Measurements from ENCODE around the gene ANKFN1.

DNA sequence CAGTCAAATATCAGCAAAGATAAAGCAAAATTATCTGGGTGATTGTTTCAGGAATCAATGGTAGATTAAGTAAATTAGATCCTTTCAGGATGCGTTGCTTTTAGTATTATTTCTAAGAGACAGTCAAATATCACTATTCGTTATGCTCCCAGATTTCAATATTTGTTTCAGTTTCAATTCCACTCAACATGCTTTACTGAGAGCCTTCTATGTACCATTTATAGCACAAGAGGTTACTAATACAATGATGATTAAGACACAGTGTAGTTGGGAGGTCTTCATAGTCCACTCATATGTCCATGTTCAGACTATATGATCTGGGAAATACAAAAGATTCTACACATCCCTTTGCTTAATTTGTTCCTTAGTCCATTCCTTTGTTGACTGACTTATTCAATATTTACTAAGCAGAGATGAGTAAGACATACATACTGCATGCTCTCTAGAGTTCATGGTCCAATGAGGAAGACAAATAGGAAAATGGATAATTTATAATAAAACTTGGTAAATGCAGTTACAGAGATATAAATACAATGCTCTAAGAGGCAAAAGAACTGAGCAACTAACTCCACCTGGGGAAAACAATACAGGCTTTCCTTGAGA is 352.0 kb downstream of the ANKFN1 start:
- TF ChIP-seq POLR2A (IDR thresholded peaks at IDR 0.05; ENCODE audit: low read depth, low read length) = no peak
- TF ChIP-seq ASH2L (IDR thresholded peaks at IDR 0.05; ENCODE audit: borderline replicate concordance, low read depth) = no peak
- TF ChIP-seq, protein P1, sequence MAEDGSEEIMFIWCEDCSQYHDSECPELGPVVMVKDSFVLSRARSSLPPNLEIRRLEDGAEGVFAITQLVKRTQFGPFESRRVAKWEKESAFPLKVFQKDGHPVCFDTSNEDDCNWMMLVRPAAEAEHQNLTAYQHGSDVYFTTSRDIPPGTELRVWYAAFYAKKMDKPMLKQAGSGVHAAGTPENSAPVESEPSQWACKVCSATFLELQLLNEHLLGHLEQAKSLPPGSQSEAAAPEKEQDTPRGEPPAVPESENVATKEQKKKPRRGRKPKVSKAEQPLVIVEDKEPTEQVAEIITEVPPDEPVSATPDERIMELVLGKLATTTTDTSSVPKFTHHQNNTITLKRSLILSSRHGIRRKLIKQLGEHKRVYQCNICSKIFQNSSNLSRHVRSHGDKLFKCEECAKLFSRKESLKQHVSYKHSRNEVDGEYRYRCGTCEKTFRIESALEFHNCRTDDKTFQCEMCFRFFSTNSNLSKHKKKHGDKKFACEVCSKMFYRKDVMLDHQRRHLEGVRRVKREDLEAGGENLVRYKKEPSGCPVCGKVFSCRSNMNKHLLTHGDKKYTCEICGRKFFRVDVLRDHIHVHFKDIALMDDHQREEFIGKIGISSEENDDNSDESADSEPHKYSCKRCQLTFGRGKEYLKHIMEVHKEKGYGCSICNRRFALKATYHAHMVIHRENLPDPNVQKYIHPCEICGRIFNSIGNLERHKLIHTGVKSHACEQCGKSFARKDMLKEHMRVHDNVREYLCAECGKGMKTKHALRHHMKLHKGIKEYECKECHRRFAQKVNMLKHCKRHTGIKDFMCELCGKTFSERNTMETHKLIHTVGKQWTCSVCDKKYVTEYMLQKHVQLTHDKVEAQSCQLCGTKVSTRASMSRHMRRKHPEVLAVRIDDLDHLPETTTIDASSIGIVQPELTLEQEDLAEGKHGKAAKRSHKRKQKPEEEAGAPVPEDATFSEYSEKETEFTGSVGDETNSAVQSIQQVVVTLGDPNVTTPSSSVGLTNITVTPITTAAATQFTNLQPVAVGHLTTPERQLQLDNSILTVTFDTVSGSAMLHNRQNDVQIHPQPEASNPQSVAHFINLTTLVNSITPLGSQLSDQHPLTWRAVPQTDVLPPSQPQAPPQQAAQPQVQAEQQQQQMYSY (CRISPR knock-in tag; IDR thresholded peaks at IDR 0.05) = no peak
- no peak for TF ChIP-seq EZH2 (IDR thresholded peaks at IDR 0.05; ENCODE audit: borderline replicate concordance, control insufficient read depth, low read depth, low read length)
- TF ChIP-seq, protein P2, sequence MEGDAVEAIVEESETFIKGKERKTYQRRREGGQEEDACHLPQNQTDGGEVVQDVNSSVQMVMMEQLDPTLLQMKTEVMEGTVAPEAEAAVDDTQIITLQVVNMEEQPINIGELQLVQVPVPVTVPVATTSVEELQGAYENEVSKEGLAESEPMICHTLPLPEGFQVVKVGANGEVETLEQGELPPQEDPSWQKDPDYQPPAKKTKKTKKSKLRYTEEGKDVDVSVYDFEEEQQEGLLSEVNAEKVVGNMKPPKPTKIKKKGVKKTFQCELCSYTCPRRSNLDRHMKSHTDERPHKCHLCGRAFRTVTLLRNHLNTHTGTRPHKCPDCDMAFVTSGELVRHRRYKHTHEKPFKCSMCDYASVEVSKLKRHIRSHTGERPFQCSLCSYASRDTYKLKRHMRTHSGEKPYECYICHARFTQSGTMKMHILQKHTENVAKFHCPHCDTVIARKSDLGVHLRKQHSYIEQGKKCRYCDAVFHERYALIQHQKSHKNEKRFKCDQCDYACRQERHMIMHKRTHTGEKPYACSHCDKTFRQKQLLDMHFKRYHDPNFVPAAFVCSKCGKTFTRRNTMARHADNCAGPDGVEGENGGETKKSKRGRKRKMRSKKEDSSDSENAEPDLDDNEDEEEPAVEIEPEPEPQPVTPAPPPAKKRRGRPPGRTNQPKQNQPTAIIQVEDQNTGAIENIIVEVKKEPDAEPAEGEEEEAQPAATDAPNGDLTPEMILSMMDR (IDR thresholded peaks at IDR 0.05 in 2 of 3, conservative IDR thresholded peaks at IDR 0.05 in 1 of 3; ENCODE audit: control insufficient read depth in 2 of 3, extremely low read depth in 1 of 3, insufficient read depth in 1 of 3, low read depth in 3 of 3, low read length in 3 of 3) = no peak
- no peak for TF ChIP-seq RFX5 (IDR thresholded peaks at IDR 0.05; ENCODE audit: low read depth, low read length)
- no peak for TF ChIP-seq EP300 (IDR thresholded peaks at IDR 0.05; ENCODE audit: borderline replicate concordance in 1 of 2, control insufficient read depth in 1 of 2, low read depth in 2 of 2, low read length in 2 of 2)
- TF ChIP-seq, protein P3, sequence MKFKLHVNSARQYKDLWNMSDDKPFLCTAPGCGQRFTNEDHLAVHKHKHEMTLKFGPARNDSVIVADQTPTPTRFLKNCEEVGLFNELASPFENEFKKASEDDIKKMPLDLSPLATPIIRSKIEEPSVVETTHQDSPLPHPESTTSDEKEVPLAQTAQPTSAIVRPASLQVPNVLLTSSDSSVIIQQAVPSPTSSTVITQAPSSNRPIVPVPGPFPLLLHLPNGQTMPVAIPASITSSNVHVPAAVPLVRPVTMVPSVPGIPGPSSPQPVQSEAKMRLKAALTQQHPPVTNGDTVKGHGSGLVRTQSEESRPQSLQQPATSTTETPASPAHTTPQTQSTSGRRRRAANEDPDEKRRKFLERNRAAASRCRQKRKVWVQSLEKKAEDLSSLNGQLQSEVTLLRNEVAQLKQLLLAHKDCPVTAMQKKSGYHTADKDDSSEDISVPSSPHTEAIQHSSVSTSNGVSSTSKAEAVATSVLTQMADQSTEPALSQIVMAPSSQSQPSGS (IDR thresholded peaks at IDR 0.05; ENCODE audit: low read length) = no peak
- TF ChIP-seq, protein P4, sequence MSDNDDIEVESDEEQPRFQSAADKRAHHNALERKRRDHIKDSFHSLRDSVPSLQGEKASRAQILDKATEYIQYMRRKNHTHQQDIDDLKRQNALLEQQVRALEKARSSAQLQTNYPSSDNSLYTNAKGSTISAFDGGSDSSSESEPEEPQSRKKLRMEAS (IDR thresholded peaks at IDR 0.05; ENCODE audit: low read depth, low read length) = no peak
- TF ChIP-seq POLR2AphosphoS5 (IDR thresholded peaks at IDR 0.05; ENCODE audit: low read length) = no peak
- TF ChIP-seq, protein P5, sequence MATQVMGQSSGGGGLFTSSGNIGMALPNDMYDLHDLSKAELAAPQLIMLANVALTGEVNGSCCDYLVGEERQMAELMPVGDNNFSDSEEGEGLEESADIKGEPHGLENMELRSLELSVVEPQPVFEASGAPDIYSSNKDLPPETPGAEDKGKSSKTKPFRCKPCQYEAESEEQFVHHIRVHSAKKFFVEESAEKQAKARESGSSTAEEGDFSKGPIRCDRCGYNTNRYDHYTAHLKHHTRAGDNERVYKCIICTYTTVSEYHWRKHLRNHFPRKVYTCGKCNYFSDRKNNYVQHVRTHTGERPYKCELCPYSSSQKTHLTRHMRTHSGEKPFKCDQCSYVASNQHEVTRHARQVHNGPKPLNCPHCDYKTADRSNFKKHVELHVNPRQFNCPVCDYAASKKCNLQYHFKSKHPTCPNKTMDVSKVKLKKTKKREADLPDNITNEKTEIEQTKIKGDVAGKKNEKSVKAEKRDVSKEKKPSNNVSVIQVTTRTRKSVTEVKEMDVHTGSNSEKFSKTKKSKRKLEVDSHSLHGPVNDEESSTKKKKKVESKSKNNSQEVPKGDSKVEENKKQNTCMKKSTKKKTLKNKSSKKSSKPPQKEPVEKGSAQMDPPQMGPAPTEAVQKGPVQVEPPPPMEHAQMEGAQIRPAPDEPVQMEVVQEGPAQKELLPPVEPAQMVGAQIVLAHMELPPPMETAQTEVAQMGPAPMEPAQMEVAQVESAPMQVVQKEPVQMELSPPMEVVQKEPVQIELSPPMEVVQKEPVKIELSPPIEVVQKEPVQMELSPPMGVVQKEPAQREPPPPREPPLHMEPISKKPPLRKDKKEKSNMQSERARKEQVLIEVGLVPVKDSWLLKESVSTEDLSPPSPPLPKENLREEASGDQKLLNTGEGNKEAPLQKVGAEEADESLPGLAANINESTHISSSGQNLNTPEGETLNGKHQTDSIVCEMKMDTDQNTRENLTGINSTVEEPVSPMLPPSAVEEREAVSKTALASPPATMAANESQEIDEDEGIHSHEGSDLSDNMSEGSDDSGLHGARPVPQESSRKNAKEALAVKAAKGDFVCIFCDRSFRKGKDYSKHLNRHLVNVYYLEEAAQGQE (IDR thresholded peaks at IDR 0.05; ENCODE audit: low read depth, low read length) = no peak
- no peak for TF ChIP-seq SIN3A (IDR thresholded peaks at IDR 0.05; ENCODE audit: low read depth, low read length)
- TF ChIP-seq NFYB (IDR thresholded peaks at IDR 0.05; ENCODE audit: insufficient read depth, low read depth, low read length) = no peak
